Lower leg skin (tissue), 3 donors: Measurements from ENCODE around the gene SIL1.

Source experiments
- POLR2A ChIP-seq, 2 donors: fragments of 450-650 bp; IDR thresholded peaks; one replicate each; pipeline ENCODE4 v1.6.1; 2016 to 2017; ENCODE audit warnings: antibody characterized with exemption in 2 of 2, mild to moderate bottlenecking in 1 of 2, moderate library complexity in 1 of 2
- TF ChIP-seq, protein P1 (sequence below), 3 donors: fragments of 450-650 bp; IDR thresholded peaks; one replicate each; pipeline ENCODE4 v1.5.1; 2016; ENCODE audit warnings: antibody characterized with exemption in 3 of 3, mild to moderate bottlenecking in 3 of 3, moderate library complexity in 2 of 3

- TF ChIP-seq, protein P1, sequence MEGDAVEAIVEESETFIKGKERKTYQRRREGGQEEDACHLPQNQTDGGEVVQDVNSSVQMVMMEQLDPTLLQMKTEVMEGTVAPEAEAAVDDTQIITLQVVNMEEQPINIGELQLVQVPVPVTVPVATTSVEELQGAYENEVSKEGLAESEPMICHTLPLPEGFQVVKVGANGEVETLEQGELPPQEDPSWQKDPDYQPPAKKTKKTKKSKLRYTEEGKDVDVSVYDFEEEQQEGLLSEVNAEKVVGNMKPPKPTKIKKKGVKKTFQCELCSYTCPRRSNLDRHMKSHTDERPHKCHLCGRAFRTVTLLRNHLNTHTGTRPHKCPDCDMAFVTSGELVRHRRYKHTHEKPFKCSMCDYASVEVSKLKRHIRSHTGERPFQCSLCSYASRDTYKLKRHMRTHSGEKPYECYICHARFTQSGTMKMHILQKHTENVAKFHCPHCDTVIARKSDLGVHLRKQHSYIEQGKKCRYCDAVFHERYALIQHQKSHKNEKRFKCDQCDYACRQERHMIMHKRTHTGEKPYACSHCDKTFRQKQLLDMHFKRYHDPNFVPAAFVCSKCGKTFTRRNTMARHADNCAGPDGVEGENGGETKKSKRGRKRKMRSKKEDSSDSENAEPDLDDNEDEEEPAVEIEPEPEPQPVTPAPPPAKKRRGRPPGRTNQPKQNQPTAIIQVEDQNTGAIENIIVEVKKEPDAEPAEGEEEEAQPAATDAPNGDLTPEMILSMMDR (IDR thresholded peaks at IDR 0.05) = no peak
- no peak for TF ChIP-seq POLR2A (IDR thresholded peaks at IDR 0.05)
Measured at GRCh38 chr5:139130214-139130613, 68.0 kb downstream of the SIL1 start.
